K562 (cell line): ENCODE data around the gene FCAMR. TPM values are rescaled to one million over a fixed set of nuclear protein-coding genes. Genes with fewer than 3 reads are reported as not detected.

Experiments
- CBFB ChIP-seq: sonication (generic); formaldehyde crosslinking; IDR thresholded peaks from 2 replicates; pipeline ENCODE4 v1.4.0; 2020; ENCODE audit warnings: mild to moderate bottlenecking, missing genetic modification reagents
- CBX1 ChIP-seq: sonication (generic); IDR thresholded peaks from 2 replicates; pipeline ENCODE4 v1.6.1; 2016; ENCODE audit warnings: antibody characterized with exemption, low read depth, mild to moderate bottlenecking
- CHCHD3 ChIP-seq: fragments of 250-450 bp; sonication (Bioruptor Pico); IDR thresholded peaks from 2 replicates; pipeline ENCODE4 v2.1.2; 2022; ENCODE audit warnings: mild to moderate bottlenecking
- DIDO1 ChIP-seq: fragments of 450-650 bp; IDR thresholded peaks from 2 replicates; pipeline ENCODE4 v1.6.1; 2016; ENCODE audit warnings: low read depth, missing biosample characterization, missing genetic modification characterization
- GABPB2 ChIP-seq: fragments of 250-450 bp; sonication (Bioruptor Pico); conservative IDR thresholded peaks from 2 replicates; pipeline ENCODE4 v1.5.1; 2021; ENCODE audit warnings: mild to moderate bottlenecking
- GATAD2A ChIP-seq: fragments of 450-650 bp; IDR thresholded peaks from 2 replicates; pipeline ENCODE4 v1.6.1; 2017
- PRMT5 ChIP-seq: sonication (generic); formaldehyde crosslinking; IDR thresholded peaks from 2 replicates; pipeline ENCODE4 v1.5.0; 2020; ENCODE audit warnings: missing genetic modification reagents
- SIRT6 ChIP-seq: IDR thresholded peaks from one replicate; pipeline ENCODE4 v1.6.1; 2012; ENCODE audit warnings: low read depth, mild to moderate bottlenecking, control low read depth, inconsistent platforms, low read length, moderate library complexity
- SMARCA4 ChIP-seq: fragments of 450-650 bp; IDR thresholded peaks from 2 replicates; pipeline ENCODE4 v1.6.1; 2016
- SMARCA5 ChIP-seq: fragments of 450-650 bp; IDR thresholded peaks from 2 replicates; pipeline ENCODE4 v1.6.1; 2016
- TEAD2 ChIP-seq: fragments of 450-650 bp; IDR thresholded peaks from 2 replicates; pipeline ENCODE4 v1.6.1; 2016; ENCODE audit warnings: missing genetic modification characterization, control low read depth, missing compliant biosample characterization
- TEAD4 ChIP-seq, 2 experiments: sonication (generic) in 1 of 2; formaldehyde crosslinking in 1 of 2; IDR thresholded peaks; 2 replicates each; pipeline versions ENCODE4 v1.6.1 to v1.8.0; 2012 to 2022; ENCODE audit warnings: borderline replicate concordance in 1 of 2, inconsistent platforms in 1 of 2, low read length in 1 of 2, mild to moderate bottlenecking in 1 of 2, missing genetic modification reagents in 1 of 2
- TSC22D4 ChIP-seq: fragments of 450-650 bp; IDR thresholded peaks from 2 replicates; pipeline ENCODE4 v1.6.1; 2016; ENCODE audit warnings: missing genetic modification characterization, missing biosample characterization, control low read depth
- U2AF2 ChIP-seq: fragments of 200-400 bp; formaldehyde crosslinking; optimal IDR thresholded peaks from 2 replicates; pipeline ENCODE3; 2017; ENCODE audit warnings: low read depth, mild to moderate bottlenecking, low read length
- XRCC3 ChIP-seq: fragments of 450-650 bp; IDR thresholded peaks from 2 replicates; pipeline ENCODE4 v1.6.1; 2017; ENCODE audit warnings: mild to moderate bottlenecking, moderate library complexity
- YY1 ChIP-seq, 3 experiments: IDR thresholded peaks; 2 replicates each; pipeline ENCODE4 v1.6.1; 2011; ENCODE audit warnings: low read length in 2 of 3, mild to moderate bottlenecking in 2 of 3, moderate library complexity in 2 of 3, borderline replicate concordance in 1 of 3, control low read depth in 1 of 3, low read depth in 1 of 3; ENCODE audit not compliant: insufficient read depth in 3 of 3, insufficient replicate concordance in 2 of 3, control insufficient read depth in 1 of 3, insufficient read length in 1 of 3; ENCODE audit errors: extremely low read depth in 1 of 3
- ZBTB1 ChIP-seq: sonication (generic); formaldehyde crosslinking; IDR thresholded peaks from 2 replicates; pipeline ENCODE4 v1.8.1; 2023; ENCODE audit warnings: missing genetic modification reagents, low read depth, mild to moderate bottlenecking, borderline replicate concordance
- ZEB2 ChIP-seq: fragments of 450-650 bp; IDR thresholded peaks from 2 replicates; pipeline ENCODE4 v1.6.1; 2016
- ZKSCAN3 ChIP-seq: fragments of 250-450 bp; sonication (Bioruptor Pico); IDR thresholded peaks from 2 replicates; pipeline ENCODE4 v1.4.0; 2020
- ZNF311 ChIP-seq: fragments of 250-450 bp; sonication (Bioruptor Pico); IDR thresholded peaks from 2 replicates; pipeline ENCODE4 v1.4.0; 2020; ENCODE audit warnings: mild to moderate bottlenecking, moderate library complexity
- ZNF766 ChIP-seq: fragments of 200-800 bp; sonication (Bioruptor generic); conservative IDR thresholded peaks from 2 replicates; pipeline ENCODE4 v1.6.1; 2016; ENCODE audit warnings: missing genetic modification characterization, missing compliant biosample characterization
- polyA plus RNA-seq, 8 experiments: library from polyadenylated mRNA; depleted of rRNA in 4 of 8; stranded (reverse) in 5 of 8; unstranded in 3 of 8; fragments of >200 nt; fragmentation: Nextera tagmentation in 2 of 8; fragmentation: Illumina TruSeq in 1 of 8; extraction: Ambion mirVana in 2 of 8; extraction: Trizol in 1 of 8; gene quantifications; 2 replicates each; pipeline versions ENCODE4 v1.2.1 to v1.2.3, GENCODE V29; 2011 to 2014; ENCODE audit warnings: inconsistent platforms in 1 of 8, missing spikeins in 1 of 8
- total RNA-seq, 7 experiments: library from RNA; depleted of rRNA in 6 of 7; stranded (reverse); fragments of >200 nt in 6 of 7; fragmentation: Illumina TruSeq in 2 of 7; extraction: Trizol in 2 of 7; gene quantifications; 2 replicates each; pipeline versions ENCODE4 v1.2.1 to v1.2.3, GENCODE V29; 2011 to 2021; ENCODE audit warnings: low replicate concordance in 1 of 7
- TF ChIP-seq, protein P1 (sequence below), 2 experiments: fragments of 200-800 bp in 1 of 2; sonication (Bioruptor generic) in 1 of 2; sonication (generic) in 1 of 2; formaldehyde crosslinking in 1 of 2; IDR thresholded peaks in 1 of 2; conservative IDR thresholded peaks in 1 of 2; 2 replicates each; pipeline versions ENCODE4 v1.5.0 to v1.6.1; 2016 to 2020; ENCODE audit warnings: missing compliant biosample characterization in 1 of 2, missing genetic modification characterization in 1 of 2, missing genetic modification reagents in 1 of 2
- TF ChIP-seq, protein P2 (sequence below): fragments of 200-400 bp; formaldehyde crosslinking; IDR thresholded peaks from 2 replicates; pipeline ENCODE4 v1.6.1; 2017; ENCODE audit warnings: mild to moderate bottlenecking, low read depth, low read length, moderate library complexity
- TF ChIP-seq, protein P3 (sequence below): fragments of 250-450 bp; sonication (Bioruptor Pico); IDR thresholded peaks from 2 replicates; pipeline ENCODE4 v1.8.0; 2022; ENCODE audit warnings: inconsistent platforms

FCAMR gene
- total and polyA plus RNA-seq, 9 of the 15 experiments (the other 6 are each of a cell fraction or from before 2014, with no cell fraction given), result not detected

DNA sequence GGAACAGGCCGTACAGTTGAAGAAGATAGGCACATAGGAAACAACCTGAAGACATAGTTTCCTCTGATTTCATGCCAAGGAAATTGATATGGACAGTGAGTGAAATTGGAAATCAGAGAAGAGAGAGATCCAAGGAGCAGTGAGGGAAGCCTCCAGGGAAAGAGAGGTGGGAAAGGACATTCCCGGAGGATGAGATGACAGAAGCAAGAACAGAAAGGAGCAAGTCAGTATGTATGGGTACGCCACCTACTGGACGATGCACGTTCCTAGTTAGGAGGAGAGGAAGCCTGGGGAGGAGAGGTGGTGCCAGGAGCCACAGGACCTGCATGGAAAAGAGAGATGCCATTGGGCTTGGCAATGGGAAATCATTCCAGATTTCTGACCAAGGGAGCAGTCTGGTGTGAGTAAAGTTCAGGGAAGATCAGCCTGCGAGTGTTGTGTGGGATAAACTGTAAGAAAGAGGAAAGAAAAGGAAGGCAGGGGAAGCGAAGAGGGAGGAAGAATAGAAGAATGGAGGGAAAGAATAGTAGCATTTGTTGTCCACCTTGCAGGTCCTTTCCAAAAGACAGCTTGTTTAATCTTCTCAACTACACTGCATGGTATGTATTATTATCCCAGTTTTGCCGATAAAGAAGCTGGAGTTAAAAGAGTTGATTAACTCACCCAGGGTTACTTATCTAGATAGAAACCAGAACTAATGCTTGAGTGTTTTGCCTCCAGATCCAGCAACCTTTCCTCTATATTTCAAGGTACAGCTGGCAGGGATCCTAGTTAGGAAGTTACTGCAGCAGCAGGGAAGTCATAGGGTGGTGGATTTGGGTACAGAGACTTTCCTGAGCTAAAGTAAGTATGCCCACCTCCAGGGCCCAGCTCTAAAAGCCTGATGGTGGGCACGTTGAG is 34.9 kb upstream of the FCAMR start (continued):
- TF ChIP-seq, protein P1, sequence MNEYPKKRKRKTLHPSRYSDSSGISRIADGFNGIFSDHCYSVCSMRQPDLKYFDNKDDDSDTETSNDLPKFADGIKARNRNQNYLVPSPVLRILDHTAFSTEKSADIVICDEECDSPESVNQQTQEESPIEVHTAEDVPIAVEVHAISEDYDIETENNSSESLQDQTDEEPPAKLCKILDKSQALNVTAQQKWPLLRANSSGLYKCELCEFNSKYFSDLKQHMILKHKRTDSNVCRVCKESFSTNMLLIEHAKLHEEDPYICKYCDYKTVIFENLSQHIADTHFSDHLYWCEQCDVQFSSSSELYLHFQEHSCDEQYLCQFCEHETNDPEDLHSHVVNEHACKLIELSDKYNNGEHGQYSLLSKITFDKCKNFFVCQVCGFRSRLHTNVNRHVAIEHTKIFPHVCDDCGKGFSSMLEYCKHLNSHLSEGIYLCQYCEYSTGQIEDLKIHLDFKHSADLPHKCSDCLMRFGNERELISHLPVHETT (CRISPR knock-in tag; conservative IDR thresholded peaks at IDR 0.05 in 1 of 2, IDR thresholded peaks at IDR 0.05 in 1 of 2), result no peak
- no peak for TF ChIP-seq U2AF2
- TF ChIP-seq ZNF766 (CRISPR knock-in tag), result no peak
- no peak for TF ChIP-seq SIRT6
- TF ChIP-seq CBFB, result no peak
- TF ChIP-seq CHCHD3 (CRISPR knock-in tag), result no peak
- TF ChIP-seq SMARCA4, result peak; percentile 81
- no peak for TF ChIP-seq DIDO1 (tag)
- TF ChIP-seq PRMT5 (CRISPR knock-in tag), result no peak
- no peak for TF ChIP-seq ZKSCAN3 (CRISPR knock-in tag)
- TF ChIP-seq YY1 (IDR thresholded peaks at IDR 0.05; ENCODE audit: borderline replicate concordance in 1 of 3, control insufficient read depth in 1 of 3, extremely low read depth in 1 of 3, insufficient read depth in 3 of 3, insufficient read length in 1 of 3, insufficient replicate concordance in 2 of 3, low read depth in 1 of 3, low read length in 2 of 3), result no peak
- no peak for TF ChIP-seq GABPB2 (CRISPR knock-in tag)
- TF ChIP-seq TEAD4 (IDR thresholded peaks at IDR 0.05; ENCODE audit: low read length), result no peak
- no peak for TF ChIP-seq TEAD4 (CRISPR knock-in tag; IDR thresholded peaks at IDR 0.05; ENCODE audit: borderline replicate concordance)
- TF ChIP-seq GATAD2A, result no peak
- TF ChIP-seq ZBTB1 (CRISPR knock-in tag), result no peak
- no peak for TF ChIP-seq CBX1
- peak; percentile 67; the same call in 1 of the 2 replicates for TF ChIP-seq SMARCA5
- TF ChIP-seq TEAD2 (tag), result no peak
- TF ChIP-seq, protein P2, sequence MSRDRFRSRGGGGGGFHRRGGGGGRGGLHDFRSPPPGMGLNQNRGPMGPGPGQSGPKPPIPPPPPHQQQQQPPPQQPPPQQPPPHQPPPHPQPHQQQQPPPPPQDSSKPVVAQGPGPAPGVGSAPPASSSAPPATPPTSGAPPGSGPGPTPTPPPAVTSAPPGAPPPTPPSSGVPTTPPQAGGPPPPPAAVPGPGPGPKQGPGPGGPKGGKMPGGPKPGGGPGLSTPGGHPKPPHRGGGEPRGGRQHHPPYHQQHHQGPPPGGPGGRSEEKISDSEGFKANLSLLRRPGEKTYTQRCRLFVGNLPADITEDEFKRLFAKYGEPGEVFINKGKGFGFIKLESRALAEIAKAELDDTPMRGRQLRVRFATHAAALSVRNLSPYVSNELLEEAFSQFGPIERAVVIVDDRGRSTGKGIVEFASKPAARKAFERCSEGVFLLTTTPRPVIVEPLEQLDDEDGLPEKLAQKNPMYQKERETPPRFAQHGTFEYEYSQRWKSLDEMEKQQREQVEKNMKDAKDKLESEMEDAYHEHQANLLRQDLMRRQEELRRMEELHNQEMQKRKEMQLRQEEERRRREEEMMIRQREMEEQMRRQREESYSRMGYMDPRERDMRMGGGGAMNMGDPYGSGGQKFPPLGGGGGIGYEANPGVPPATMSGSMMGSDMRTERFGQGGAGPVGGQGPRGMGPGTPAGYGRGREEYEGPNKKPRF, result no peak
- peak; percentile 61; the same call in 1 of the 2 replicates for TF ChIP-seq ZEB2
- TF ChIP-seq TSC22D4 (tag), result no peak
- TF ChIP-seq, protein P3, sequence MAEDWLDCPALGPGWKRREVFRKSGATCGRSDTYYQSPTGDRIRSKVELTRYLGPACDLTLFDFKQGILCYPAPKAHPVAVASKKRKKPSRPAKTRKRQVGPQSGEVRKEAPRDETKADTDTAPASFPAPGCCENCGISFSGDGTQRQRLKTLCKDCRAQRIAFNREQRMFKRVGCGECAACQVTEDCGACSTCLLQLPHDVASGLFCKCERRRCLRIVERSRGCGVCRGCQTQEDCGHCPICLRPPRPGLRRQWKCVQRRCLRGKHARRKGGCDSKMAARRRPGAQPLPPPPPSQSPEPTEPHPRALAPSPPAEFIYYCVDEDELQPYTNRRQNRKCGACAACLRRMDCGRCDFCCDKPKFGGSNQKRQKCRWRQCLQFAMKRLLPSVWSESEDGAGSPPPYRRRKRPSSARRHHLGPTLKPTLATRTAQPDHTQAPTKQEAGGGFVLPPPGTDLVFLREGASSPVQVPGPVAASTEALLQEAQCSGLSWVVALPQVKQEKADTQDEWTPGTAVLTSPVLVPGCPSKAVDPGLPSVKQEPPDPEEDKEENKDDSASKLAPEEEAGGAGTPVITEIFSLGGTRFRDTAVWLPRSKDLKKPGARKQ (CRISPR knock-in tag), result no peak
- TF ChIP-seq XRCC3, result no peak
- no peak for TF ChIP-seq ZNF311 (CRISPR knock-in tag)
